GM19395 (cell line): ENCODE data around the gene ZFAND3.

ENCODE experiments used
- ATAC-seq: cut with Tn5 transposase; IDR thresholded peaks from one replicate; pipeline ENCODE4 v1.9.1; 2021; ENCODE audit warnings: mild to moderate bottlenecking, moderate library complexity; ENCODE audit not compliant: unreplicated experiment

Gene ZFAND3

DNA sequence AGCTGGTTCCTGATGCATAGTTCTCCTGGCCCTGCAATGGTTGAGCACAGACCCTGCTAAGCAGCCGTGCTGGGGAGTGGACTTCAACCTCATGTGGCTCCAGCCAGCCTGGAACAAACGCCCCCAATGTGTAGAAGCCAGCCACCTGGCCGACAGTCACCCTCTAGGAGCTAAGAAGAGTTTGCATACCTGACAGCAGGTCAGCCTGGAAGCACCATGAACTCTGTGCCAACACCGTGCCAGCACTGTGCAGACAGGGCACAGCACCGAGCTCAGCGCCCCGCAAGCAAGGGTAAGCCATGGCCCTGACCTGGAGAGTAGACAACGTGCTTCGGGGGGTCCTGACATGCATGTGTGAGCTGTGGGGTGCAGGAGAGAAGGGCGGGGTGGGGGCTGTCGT is 356.3 kb downstream of the ZFAND3 start:
- ATAC-seq: no peak

- ATAC-seq: no peak
Observed at GRCh38 chr6:38176797-38177751, 357.5 kb downstream of the ZFAND3 start.

GRCh38 chr6:38177882-38178583 is 358.5 kb downstream of the ZFAND3 start:
- no peak for ATAC-seq

GRCh38 chr6:38178584-38178886 is 359.0 kb downstream of the ZFAND3 start:
- ATAC-seq: no peak

DNA sequence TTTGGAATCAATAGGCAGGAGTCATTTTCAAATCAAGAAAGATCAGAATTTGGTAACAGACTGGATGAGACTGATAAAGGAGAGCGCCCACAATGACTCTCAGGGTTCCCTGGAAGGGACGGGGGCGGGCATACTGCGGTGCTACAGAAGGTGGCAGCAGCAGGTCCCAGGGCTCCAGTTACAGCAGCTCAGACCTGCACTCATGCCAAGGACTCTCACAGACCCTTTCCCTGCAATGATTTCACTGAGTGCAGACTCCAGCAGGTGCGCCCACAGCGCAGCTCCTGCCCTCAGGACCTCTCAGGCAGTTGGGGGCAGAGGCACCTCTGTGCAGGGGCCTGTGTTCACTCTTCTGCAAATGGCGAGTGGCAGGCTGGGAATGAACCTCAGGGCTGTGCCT is 359.8 kb downstream of the ZFAND3 start:
- ATAC-seq: no peak

GRCh38 chr6:38179794-38180430 is 360.4 kb downstream of the ZFAND3 start:
- no peak for ATAC-seq

DNA sequence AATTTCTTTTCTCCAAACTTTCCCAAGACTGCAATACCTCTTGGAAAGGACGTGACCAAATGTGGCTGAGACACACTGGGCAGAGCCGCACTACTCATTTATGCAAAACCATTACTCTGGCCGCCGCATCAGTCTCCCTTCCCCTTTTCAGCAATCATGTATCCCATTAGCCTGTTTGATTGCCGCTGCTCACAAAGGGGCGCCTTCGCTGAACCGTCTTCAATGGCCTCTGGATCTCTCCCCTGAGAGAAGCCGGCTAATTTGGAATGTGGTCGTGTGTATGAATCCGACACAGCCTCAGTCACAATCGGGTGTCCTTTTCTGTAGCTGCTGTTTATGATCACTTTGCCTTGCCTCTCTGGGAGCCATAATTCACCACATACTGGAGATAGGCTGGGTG is 361.1 kb downstream of the ZFAND3 start:
- no peak for ATAC-seq

DNA sequence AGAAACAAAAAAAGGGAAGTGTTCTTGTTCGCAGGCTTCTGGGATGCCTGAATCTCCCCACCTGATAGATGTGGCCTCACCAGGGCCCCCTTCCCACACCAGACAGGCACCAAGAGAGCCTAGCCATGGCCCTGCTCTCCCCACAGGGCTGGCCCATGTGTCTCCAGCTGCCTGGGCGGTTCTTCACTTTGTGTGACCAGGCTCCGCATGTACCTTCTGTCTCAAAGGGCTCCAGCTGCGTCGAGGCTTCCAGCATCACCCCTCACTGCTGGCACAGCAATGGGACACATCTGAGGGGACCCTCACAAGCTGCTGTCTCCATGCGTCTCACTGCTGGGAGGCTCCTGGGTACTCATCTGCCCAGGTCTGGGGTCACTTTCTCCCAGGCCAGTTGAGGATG is 362.9 kb downstream of the ZFAND3 start:
- no peak for ATAC-seq

DNA sequence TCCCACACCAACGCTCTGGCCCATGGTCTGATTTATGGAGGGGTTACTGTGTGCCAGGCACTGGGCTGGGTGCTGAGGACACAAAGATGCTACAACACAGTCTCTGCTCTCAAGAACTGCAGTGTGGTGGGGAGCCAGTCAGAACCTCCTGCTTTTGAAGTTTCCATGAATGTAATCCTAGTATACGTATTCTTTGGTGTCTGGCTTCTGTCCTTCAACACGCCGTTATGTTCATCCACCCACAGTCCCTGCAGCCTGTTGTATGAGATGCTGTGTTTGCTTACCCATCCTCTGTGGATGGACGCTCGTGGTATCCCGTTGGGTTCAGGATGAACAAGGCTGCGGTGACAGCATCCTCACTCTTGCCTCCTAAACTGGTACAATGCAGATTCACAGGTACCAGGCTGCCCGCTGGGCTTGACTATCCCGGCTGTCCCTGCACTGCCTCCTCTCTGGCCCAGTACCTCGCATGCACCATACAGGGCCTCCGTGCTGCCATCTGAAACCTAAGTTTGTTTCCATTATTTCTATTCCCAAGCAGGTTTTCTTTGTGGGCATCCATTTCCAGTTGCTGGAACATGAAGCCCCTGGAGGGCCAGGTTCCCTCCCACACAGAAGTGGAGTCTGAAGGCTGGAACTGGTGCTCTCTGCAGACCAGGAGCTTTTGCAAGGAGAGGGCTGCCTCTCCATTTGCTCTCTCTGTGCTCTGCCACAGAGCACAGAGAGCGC is 364.5 kb downstream of the ZFAND3 start:
- ATAC-seq: no peak

DNA sequence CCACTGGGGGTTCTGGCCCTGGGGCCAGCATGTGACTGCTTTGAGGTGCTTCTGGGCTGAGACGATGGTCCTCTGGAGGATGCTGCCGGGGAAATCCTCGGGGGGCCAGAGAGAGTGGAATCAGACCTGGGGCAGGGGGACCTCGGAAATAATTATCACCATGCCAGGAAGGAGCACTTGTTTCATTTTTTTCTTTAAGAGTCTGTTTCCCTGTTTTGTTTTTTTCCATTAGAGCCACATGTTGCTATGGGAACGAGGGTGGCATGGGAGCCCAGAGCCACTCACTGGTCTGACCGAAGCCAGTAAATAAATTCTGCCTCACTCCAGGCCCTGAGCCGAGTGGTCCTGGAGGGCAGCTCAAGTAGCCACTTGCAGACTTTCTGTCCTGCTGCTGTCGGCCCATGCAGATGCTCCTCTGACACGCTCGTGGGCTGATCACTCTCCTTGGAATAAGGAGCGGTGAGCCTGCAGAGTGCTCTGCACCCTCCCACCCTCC is 365.1 kb downstream of the ZFAND3 start:
- ATAC-seq: no peak

- ATAC-seq: no peak
Observed at GRCh38 chr6:38185244-38185643, 365.7 kb downstream of the ZFAND3 start.

DNA sequence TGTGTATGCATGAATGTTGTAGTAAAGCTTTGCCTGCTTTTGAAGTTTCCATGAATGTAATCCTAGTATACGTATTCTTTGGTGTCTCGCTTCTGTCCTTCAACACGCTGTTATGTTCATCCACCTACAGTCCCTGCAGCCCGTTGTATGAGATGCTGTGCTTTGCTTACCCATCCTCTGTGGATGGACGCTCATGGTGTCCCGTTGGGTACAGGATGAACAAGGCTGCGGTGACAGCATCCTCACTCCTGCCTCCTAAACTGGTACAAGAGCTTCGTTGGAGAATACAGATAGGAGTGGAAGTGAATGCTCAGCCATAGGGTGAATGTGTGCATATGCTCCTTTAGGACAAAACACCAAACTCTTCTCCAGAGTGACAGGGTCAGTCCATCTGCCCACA is 366.2 kb downstream of the ZFAND3 start:
- no peak for ATAC-seq

GRCh38 chr6:38187325-38187724 is 367.8 kb downstream of the ZFAND3 start:
- ATAC-seq: no peak

GRCh38 chr6:38187811-38188590 is 368.5 kb downstream of the ZFAND3 start:
- ATAC-seq: no peak

GRCh38 chr6:38188677-38189335 is 369.3 kb downstream of the ZFAND3 start:
- no peak for ATAC-seq

DNA sequence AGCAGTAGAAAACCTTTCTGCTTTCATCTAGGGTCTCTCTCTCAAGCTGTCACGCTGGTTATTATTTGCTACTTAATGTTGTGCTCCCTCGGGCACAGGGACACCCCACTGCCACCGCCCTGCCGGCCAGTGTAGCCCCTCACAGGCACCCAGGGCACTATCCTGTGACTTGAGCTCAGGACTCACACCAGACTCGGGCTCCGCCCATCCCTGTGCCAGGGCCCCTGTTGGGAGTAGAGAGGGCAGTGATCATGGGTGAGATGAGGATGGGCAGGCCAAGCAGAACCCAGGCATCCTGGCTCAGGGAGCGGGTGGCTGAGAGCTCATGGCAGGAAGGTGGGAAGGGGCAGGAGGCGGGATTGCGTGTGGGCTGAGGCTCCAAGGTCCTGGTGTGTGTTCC is 371.9 kb downstream of the ZFAND3 start:
- no peak for ATAC-seq

GRCh38 chr6:38192011-38192410 is 372.5 kb downstream of the ZFAND3 start:
- ATAC-seq: no peak

DNA sequence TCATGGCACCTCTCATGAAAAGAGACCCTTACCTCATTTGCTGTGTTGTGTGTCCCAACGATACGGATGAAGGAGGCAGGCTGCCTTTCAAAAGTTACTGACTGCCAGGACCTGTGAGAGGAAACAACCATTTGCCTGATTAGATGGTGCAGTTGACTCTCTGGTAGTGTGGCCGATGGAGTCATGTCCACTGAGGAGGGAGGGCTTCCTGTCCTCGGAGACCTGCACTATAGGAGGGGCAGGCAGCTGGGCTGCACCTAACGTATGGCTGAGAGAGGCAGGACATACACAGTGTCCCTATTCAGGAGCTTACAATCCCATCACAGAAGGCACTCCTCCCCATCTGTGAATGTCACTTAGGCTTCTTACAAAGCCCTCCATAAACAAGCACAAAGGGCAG is 373.0 kb downstream of the ZFAND3 start:
- no peak for ATAC-seq

- no peak for ATAC-seq
Observed at GRCh38 chr6:38193051-38193450, 373.5 kb downstream of the ZFAND3 start.
